ENCODE data around the gene ZNF800. TPM values are rescaled to one million over a fixed set of nuclear protein-coding genes. Genes with fewer than 3 reads are reported as not detected.

The ZNF800 gene
- total and polyA plus RNA-seq, 2 of the 8 experiments (the other 6 are each of a cell fraction or from before 2014, with no cell fraction given) = 1.0 to 6.5 TPM

DNA sequence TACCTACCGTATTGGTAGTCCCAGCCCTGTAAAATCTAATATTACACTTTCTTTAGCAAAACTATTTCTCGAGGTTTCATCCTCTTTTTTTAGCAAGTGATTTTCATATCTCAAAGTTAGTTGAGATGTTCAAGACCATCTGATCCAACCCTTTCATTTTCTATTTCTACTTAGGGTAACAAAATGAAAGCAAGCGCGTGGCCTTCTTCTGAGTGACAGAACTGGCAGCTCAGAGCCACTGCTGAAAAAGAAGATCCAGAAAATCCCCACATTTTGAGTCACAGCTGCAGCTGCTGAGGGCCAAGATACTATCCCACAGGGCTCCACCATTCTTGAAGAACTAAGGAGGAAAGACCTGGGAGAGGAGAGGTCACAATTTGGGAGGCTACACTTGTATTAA, 24.8 kb upstream of the ZNF800 start (continued):
- TF ChIP-seq ZNF274 (IDR thresholded peaks at IDR 0.05; ENCODE audit: borderline replicate concordance, extremely low read depth, low read length) = no peak
